Left colon (tissue), 2 donors: ENCODE data around the gene TANC1. TPM values are rescaled to one million over a fixed set of nuclear protein-coding genes. Genes with fewer than 3 reads are reported as not detected.
A peak's percentile ranks its signal among the peaks of the same experiment; 100 is the strongest.

ENCODE experiments used
- ATAC-seq: fragments of 200-7000 bp; cut with Tn5 transposase; one replicate; pipeline ENCODE4 v1.9.1; 2020; ENCODE audit warnings: mild to moderate bottlenecking, moderate library complexity
- DNase-seq, 2 donors: peaks; one replicate each; pipeline ENCODE4 v3.0.0-alpha.2; 2020
- intact Hi-C, 2 donors: fragments of 100-400 bp; cut with DNase I in 1 of 2; cut with micrococcal nuclease in 1 of 2; formaldehyde crosslinking; loops; one replicate each; pipeline versions ENCODE4 v1.11.2 to v1.14.0; 2022; cut with DNase I, micrococcal nuclease
- total RNA-seq, 2 donors: library from RNA; stranded (reverse); fragmentation: NEBNext Ultra II Directional; extraction: Animal tissue kit (Norgen Biotek cat#: 25700); gene quantifications; one replicate each; pipeline ENCODE4 v1.2.1, GENCODE V29; 2021
- donor health status: DM: no; HTN: no; CAD: no.
- donor health status: DM: yes; HTN: yes; CAD: no.

TANC1 gene
- total RNA-seq, 2 donors from 2014 or later, result 30.5 to 37.4 TPM

DNA sequence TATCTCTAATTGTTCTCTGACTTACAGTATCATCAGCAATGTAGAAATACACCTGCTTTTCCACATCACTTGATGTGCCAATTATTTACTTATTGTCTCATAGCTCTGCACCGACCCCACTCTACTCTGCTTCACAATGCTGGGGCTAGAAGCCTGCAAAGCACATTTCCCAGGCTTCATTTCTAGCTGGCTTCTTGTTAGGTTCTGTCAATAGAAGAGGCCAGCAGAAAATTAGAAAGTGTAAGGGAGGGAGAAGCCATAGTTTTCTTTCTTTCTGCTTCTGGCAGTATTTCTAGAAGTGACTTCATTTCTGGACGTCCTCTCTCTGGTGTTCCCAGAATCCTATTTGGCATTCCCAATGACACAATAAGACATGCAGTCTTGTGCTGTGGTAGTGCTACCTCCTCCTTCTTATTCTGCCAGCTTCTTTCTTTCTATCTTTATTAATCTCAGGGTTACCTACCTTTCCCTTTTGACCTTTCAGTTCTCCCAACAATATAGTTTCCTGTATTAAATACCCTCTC, 12.5 kb upstream of the TANC1 start:
- intact Hi-C loops, result no loop called here
- DNase-seq (no peak), ATAC-seq (no peak)

DNA sequence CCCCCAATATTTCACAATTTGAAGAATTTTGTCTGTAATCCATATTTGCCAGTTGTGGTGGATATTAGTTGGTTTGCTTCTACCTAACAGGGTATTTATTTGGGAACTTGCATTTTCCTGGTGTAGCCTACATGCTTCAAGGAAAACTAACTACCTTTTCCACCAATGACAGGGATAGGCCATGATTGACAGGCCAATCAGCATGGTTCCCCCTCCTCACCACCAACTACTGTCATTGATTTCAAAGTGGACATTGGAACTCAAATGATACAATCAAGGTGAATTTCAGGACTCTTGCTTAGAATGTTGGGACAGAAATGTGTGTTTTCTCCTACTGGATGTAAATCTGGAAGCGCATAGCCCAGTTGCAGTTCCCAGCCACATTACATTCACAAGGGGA, 10.1 kb upstream of the TANC1 start:
- intact Hi-C loops, result no loop called here
- ATAC-seq, result no peak
- no peak for DNase-seq

DNA sequence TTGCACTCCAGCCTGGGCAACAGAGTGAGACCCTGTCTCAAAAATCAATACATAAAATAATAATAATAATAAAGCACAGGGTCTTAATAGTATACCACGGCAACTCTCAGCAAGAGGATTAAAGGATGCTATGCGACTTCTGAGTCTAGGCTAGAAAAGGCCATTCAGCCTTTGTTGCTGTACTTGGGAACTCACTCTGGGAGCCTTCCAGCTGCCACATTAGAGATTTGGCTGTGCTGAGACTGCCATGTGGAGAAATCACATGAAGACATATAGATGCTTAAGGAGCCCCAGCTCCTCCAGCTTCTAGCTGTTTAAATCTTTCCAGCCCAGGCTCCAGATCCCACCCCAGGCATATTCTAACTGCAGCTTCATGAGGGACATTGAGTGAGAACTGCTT, 8.2 kb upstream of the TANC1 start:
- DNase-seq (no peak), ATAC-seq (no peak)
- intact Hi-C loops, result no loop called here

DNA sequence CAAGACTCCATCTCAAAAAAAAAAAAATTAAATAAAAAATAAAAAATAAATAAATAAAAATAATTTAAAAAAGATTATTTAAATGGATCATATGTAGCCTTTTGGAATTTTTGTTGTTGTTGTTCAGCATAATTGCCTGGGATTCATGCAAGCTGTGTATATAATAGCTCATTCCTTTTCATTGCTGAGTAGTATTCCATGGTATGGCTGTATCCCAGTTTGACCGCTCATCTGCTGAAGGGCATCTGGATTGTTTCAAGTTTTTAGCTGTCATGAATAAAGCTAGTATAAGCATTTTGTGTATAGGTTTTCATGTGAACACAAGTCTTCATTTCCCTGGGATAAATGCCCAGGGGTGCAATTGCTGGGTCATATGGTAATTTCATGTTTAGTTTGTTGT, 6.4 kb upstream of the TANC1 start:
- no peak for ATAC-seq
- intact Hi-C loops, result no loop called here

DNA sequence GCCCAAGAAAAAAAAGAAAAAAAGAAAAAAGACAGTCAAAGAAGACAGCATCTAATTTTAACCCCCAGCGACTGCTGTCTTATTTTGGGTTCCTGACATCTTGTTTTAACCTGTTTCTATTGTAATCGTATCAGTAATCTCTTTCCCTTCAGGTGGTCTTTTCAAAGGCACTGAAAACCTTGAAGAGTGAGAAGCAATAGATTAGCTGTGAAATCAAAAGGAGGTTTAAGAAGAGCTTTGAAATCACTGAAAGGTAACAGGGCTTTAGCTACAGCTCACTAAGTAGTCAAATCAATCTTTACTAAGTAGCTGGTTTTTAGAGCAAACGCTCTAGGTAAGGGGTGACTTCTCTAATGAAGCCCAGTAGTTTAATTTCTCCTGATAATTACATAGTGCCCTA, 5.4 kb upstream of the TANC1 start:
- ATAC-seq (no peak), DNase-seq (no peak)
- intact Hi-C loops, result no loop called here

More for the DNA sequence above, 6.4 kb upstream of the TANC1 start:
- no peak for DNase-seq

DNA sequence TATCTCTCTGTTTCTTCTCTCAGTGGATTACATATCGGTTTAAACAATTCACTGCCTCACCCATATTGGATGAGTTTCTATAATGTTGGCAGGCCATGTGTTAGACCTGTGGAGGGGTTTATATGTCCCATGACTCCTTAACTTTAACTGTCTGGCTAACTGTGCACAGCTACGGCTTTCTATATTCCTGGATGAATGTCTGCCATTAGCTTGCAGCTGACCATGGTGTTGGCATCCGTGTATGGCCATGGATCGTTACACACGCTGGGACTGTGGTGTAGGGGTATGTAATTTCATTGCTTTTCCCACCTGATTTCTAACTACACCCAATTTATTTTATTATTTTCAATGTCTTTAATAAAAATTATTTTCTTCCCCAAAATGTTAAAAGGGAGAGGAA, 3.3 kb upstream of the TANC1 start:
- ATAC-seq, result no peak
- intact Hi-C loops, result no loop called here

DNA sequence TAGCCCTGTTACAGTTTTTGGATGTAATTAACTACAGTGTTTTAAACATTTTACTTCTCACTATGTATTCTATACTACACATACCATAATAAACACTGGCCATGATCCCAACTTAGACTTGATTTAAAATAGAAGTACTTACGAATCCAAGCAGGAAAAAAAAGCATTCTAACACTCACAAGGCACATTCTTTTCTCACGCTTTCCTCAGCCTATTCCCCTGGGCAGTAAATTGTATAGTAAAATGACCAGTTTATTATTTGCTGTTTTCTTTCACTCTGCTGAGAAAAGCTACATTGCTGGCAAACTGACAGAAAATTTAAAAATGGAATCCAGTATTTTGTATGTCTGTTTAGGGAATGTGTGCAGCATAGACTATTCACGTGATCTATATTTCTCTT, 2.8 kb upstream of the TANC1 start:
- ATAC-seq, result no peak
- DNase-seq, result no peak
- intact Hi-C loops, result no loop called here

More for the DNA sequence above, 3.3 kb upstream of the TANC1 start:
- no peak for DNase-seq

DNA sequence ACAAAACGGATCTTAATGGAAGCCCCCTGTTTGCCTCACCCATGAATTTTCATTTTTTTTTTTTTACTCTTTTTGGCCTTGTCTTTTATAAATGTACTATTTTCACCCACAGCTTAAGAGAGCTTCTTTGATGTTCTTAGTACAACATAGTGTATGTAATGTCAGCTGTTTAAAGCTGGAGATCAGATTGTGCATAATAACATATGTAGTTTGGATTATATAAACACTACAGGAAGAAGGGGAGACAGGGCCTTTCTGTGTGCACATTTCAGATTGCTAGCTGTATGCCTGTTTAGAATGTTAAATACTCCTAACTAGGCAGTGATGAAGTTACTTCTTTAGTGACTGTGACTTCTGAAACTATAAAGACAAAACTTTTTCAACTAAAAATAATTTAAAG, 2.1 kb upstream of the TANC1 start:
- ATAC-seq (no peak), DNase-seq (no peak)
- intact Hi-C loops, result no loop called here

DNA sequence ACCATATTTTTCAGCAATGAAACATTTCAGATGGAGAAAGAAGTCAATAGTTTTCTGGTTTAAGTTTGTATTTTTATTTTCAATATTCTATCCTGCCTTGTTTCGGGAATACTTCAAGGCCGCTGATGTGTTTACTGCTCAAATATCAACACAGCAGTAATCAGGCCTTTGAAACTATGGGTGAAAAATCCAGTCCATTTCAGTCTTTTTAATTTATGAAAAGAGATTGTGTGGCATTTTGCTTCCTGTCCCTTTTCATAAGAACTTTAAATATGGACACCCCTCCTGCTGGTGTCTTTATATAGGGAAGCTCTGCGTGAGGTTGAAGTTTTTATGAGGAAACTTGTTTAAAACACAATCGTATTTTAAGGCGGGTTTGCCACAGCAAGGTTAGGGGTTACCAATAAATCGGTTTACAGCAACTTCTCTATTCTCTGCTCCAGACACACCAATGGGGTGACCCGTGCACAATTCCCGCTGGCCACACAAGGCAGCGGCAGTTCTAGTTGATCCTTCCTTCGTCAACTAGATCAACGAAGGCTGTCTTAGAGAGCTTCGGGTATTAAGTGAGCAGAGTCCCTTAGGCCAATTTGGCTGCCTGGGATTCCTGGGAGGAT, 1.2 kb upstream of the TANC1 start:
- DNase-seq (peak in 1 of 2 donors; percentile 24), ATAC-seq (peak; percentile 6)
- intact Hi-C loops, result no loop called here

DNA sequence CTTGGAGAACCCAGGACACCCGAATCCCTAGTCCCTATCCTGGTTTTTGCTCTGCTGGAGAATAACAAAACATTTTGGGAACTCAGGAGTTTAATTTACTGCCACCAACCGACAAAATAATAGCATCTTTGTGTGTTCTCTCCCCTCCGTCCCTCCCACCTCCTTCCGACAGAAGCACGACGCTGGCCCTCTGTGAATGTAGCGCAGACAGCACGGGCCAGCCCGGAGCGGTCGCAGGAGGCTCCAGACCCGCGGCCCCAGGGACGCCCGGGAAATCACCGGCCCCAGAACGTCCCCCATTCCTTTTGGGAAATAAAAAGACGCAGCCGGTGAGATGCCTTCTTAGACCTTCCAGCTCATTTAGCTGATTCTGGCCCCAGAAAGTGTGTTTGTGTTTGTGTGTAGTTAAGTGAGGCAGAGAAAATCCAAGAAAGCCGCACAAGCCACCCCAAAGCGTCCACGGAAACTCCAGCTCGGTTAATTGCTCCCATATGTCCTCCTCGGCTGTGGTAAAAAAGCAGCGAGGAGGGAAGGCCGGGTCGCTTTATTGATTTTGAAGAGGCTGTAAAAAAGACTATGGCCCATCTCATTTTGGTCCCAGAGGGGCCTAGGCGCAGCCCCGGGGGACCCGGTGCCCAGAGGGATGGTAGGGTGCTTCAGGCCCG, 577 bp upstream of the TANC1 start:
- peak; percentile 34 to 62 for DNase-seq

DNA sequence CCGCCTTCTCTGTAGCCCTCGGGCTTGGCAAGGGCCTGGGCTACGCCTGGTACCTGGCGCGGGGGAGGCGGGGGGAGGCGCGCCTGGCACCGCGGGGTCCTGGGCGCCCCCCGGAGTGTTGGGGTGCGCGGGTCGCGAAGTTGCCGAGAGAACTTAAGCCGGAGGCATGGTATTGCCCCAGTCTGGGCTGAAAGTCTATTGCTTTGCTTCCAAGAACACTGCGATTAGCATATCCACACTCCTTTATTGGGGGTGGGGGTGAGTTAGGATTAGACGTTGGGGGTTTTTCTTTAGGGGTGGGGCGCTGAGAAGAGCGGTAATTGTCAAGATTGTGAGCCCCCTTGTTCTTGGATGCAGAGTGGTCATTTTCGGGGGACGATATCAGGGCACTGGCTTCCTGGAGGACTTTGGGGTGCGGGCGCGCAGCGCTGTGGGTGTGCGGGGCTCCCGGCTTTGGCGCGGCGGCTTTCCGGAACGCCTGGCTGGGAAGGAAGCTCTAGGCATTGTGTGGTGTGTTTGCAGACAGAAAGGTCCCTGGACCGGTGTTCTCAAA, 798 bp downstream of the TANC1 start:
- DNase-seq (peak in 1 of 2 donors; percentile 29), ATAC-seq (peak; percentile 22)
- intact Hi-C loops, result no loop called here

More for the DNA sequence above, 577 bp upstream of the TANC1 start:
- peak; percentile 32 for ATAC-seq
- intact Hi-C loops, result no loop called here

DNA sequence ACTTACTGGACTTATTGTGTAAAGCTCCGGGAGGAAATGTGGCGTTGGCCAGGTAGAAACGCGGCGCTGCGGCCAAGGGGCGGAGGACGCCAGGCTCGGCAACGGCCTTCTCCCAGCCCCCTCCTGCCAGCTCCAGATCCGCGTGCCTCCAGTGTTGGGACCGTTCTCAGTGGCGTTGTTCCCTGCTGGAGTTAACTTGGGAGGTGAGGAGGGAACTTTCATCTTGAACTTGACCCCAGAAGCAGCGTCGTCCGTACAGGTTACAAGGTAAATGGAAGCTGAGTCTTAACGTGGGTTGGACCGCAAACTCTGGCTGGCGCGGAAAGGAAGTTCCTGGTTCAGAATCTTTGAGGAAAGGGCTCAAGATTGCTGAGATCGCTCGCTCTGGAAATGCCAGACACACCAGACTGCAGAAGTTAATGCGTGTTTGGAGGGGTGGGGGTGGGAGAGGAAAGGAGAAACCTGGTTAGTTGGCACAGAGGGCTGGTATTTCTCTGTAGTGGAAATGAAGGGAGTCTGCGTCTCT, 1.3 kb downstream of the TANC1 start:
- intact Hi-C loops, result no loop called here
- DNase-seq (peak; percentile 36 to 62), ATAC-seq (peak; percentile 36)

DNA sequence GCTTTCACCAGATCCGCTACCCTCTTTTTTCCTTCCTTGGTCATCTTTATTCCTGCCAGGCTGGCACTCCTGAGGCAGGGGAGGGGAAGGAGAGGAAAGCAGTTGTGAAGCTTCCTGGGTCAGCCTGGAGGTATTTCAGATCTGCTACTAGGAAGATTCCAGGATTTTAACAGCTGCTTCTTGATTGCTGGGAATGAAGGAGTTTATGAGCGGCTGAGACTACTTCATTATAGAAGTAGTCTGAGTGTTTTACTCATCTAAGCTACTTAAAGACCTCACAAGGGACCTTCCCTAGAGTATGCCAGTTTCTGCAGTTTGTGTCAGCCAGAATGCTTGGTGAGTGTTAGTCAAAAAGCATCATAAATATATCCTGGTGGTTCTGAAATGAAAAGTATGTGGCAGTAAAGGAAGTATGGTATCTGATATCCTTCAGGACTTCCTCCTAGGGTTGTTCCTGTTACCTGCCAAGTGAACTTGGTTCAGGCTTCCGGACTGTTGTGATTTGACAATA, 1.9 kb downstream of the TANC1 start:
- ATAC-seq, result peak; percentile 33
- intact Hi-C loops, result no loop called here
- no peak for DNase-seq

DNA sequence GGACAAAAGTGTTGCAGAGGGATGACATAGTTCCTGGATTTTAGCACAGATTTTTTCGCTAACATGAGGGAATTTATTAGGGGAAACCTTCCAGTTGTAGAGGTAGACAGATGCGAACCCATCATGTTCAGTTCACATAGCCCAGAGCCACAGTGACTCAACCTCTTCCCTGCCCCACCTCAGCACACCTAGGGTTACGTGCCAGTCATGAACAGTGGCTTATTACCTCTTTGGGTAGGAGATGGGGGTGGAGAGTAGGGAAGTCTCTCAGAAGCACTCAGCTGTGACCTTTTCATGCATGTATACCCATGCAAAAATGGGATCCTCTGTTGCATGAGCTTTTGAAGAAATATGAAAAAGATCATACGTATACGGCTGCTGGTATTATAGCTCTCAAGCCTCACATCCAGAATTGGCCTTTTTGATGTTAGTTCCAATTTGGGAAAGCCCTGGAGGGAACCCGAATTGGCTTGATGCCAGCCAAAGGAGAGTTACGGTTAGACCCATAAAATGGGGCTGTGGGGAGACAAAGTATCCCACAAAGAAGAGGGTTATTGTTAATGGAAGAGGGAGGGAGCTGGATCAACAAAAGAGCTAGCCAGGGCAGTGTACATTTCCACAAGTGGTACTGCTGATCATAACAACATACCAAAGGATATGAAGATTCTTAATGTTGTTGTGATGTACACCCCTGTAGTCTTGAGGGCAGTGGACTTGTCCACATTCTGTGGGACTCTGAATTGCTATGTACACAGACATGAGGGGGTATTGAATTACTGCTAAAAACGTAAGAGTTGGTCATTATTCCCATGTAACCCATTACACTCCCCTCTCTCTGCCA, 4.9 kb downstream of the TANC1 start:
- no peak for DNase-seq
- no peak for ATAC-seq
- intact Hi-C loops, result no loop called here

DNA sequence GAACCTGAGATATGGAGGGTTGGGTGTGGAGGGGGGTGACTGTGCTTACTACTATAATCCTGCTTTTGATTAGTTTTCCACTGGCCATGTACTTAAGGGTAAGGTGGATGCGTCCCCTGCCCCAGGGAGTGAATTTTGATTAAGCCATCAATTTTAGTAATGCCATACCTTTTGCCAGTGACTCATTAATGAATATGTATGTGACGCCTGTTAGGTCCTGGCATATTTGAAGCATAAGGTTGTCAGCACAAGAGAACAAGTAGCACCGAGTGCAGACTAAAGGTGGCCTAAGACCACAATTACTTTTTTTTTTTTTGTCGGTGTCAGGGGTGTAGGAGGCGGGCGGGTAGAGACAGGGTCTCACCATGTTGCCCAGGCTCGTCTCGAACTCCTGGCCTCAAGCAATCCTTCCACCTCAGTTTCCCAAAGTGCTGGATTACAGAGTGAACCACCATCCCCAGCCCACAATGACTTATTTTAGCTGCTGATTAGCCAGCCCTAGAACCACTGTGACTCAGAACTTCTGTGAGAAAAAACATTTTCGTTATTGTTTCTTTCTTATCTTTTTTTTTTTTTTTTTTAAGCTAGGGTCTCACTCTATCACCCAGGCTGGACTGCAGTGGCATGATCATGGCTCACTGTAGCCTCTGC, 7.0 kb downstream of the TANC1 start:
- intact Hi-C loops, result no loop called here
- no peak for DNase-seq

DNA sequence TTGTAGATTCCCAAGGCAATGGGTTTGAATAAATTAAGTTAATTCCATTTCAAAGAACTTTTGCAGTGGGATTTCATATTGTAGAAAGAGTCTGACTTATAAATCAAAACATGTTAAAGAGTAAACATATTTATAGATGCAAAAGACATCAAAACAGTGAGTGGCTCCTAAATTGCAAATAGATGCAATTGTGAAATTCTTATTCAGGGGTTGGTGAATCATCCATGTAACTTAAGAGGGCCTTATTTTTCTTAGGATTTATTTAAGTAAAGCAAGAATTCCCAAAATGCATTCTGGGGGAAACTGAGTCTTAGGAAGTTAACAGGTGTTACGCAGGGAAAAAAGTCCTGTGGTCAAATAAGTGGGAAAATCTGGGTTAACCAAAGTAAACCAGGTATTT, 11.3 kb downstream of the TANC1 start:
- ATAC-seq, result no peak

More for the DNA sequence above, 7.0 kb downstream of the TANC1 start:
- ATAC-seq, result no peak

DNA sequence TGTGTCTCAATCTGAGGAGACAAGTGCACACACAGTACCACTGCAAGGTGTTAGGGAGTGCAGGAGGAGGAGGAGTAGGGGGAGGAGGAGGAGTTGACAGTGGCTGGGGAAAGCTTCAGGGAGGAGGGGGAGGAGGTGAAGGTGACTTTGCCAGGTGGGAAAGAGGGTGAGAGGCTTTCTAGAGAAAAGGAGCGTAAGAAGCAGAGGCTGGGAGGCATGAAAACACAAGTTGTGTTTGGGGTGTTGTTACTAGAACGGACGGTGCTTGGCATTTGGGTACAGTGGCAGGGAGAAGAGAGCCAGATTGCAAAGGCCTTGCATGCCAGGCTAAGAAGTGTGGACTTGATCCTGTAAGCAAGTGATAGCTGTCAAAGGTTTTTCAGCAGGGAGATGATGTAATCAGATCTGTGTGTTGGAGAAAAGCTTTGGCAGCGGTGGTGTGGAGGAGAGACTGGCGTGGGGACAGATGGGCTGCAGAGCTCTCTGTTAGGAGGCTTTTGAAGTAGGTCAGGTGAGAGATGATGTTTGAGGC, 16.2 kb downstream of the TANC1 start:
- no peak for DNase-seq
- ATAC-seq, result no peak
- intact Hi-C loops, result no loop called here

More for the DNA sequence above, 11.3 kb downstream of the TANC1 start:
- intact Hi-C loops, result no loop called here
- no peak for DNase-seq

DNA sequence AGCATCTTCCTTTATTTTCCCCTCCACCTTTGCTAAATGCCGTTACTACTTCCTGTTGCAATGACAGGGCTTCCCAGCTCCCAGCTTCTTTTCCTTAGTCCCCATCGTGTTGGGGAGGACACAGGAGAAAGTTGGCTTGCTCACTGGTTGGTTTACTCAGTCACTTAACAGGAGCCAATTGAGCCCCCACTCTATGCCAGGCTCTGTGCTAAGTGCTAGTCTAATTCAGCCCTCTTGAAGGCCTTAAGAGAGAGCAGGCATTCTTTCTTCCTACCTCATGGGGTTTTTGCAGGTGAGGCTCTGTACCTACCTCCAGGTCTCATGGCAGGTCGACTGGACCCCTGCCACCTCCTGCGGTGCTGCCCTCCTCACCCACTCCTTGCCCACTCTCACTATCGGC, 20.1 kb downstream of the TANC1 start:
- DNase-seq (no peak), ATAC-seq (no peak)
- intact Hi-C loops, result no loop called here
